PC-9 (cell line): ENCODE results near the gene GABARAPL1. TPM values are rescaled to one million over a fixed set of nuclear protein-coding genes. Genes with fewer than 3 reads are reported as not detected.

Experiments
- BruUV-seq: library from RNA; stranded (reverse); fragments of 400-500 nt; replicated peaks from 2 replicates; lab custom pipeline; 2021; lab: Mats Ljungman, UMichigan
- CTCF ChIA-PET: fragments of 300-600 bp; sonication (Branson Sonifier 250); formaldehyde crosslinking; loops from one replicate; lab custom pipeline; 2022; ENCODE audit warnings: antibody characterized with exemption; lab: Charles Lee
- POLR2A ChIA-PET: fragments of 300-600 bp; sonication (Branson Sonifier 250); formaldehyde crosslinking; loops from one replicate; lab custom pipeline; 2022; ENCODE audit warnings: antibody characterized with exemption; ENCODE audit not compliant: unreplicated experiment; lab: Charles Lee
- DNase-seq, 2 experiments: peaks; one replicate each; pipeline versions ENCODE4 v3.0.0 to v3.0.0-alpha.2; 2015 to 2022; ENCODE audit warnings: mixed read lengths in 1 of 2
- H2AFZ ChIP-seq: fragments of 200-600 bp; sonication (generic); 2 replicates; pipeline ENCODE4 v1.8.1; 2017; ENCODE audit warnings: antibody characterized with exemption
- H3F3A ChIP-seq: fragments of 200-600 bp; sonication (generic); 2 replicates; pipeline ENCODE4 v1.8.1; 2017; ENCODE audit warnings: antibody characterized with exemption, mild to moderate bottlenecking, low read depth; ENCODE audit not compliant: insufficient read depth
- H3K27ac ChIP-seq: fragments of 200-600 bp; sonication (generic); 2 replicates; pipeline ENCODE4 v1.6.1; 2016; ENCODE audit warnings: mixed run types
- H3K27me3 ChIP-seq: fragments of 200-600 bp; sonication (generic); 2 replicates; pipeline ENCODE4 v1.6.1; 2016; ENCODE audit warnings: low read depth, mixed run types; ENCODE audit not compliant: insufficient read depth
- H3K36me3 ChIP-seq: fragments of 200-600 bp; sonication (generic); 2 replicates; pipeline ENCODE4 v1.6.1; 2016; ENCODE audit warnings: low read depth, mixed run types
- H3K4me1 ChIP-seq: fragments of 200-600 bp; sonication (generic); replicated peaks from 2 replicates; pipeline ENCODE4 v1.6.1; 2016; ENCODE audit warnings: mixed run types; ENCODE audit not compliant: insufficient read depth
- H3K4me2 ChIP-seq: fragments of 200-600 bp; sonication (generic); 2 replicates; pipeline ENCODE4 v1.6.1; 2017; ENCODE audit warnings: mixed run types
- H3K4me3 ChIP-seq: fragments of 200-600 bp; sonication (generic); 2 replicates; pipeline ENCODE4 v1.6.1; 2016; ENCODE audit warnings: mixed run types
- H3K79me2 ChIP-seq: fragments of 200-600 bp; sonication (generic); 2 replicates; pipeline ENCODE4 v1.6.1; 2017; ENCODE audit warnings: low read depth, mixed run types
- H3K9me2 ChIP-seq: fragments of 200-600 bp; sonication (generic); 2 replicates; pipeline ENCODE4 v1.8.1; 2017; ENCODE audit warnings: mild to moderate bottlenecking; ENCODE audit not compliant: insufficient read depth
- H3K9me3 ChIP-seq: fragments of 200-600 bp; sonication (generic); 2 replicates; pipeline ENCODE4 v1.8.1; 2016; ENCODE audit warnings: low read depth; ENCODE audit not compliant: insufficient read depth
- H4K20me1 ChIP-seq: fragments of 200-600 bp; sonication (generic); 2 replicates; pipeline ENCODE4 v1.8.1; 2017; ENCODE audit not compliant: insufficient read depth
- EZH2 ChIP-seq: fragments of 200-600 bp; sonication (generic); IDR thresholded peaks from 2 replicates; pipeline ENCODE4 v1.8.0; 2017; ENCODE audit warnings: antibody characterized with exemption, low read depth
- intact Hi-C: fragments of 100-400 bp; cut with micrococcal nuclease; formaldehyde crosslinking; loops from one replicate; pipeline ENCODE4 v1.10.0; 2022; ENCODE audit not compliant: unreplicated experiment
- total RNA-seq: library from RNA; stranded (reverse); gene quantifications from 2 replicates; pipeline ENCODE4 v1.2.3, GENCODE V29; 2021
- TF ChIP-seq, protein P1 (sequence below): fragments of 200-600 bp; sonication (generic); conservative IDR thresholded peaks from 2 replicates; pipeline ENCODE4 v1.6.1; 2017; ENCODE audit warnings: mixed run types, antibody characterized with exemption, mild to moderate bottlenecking, moderate library complexity

GABARAPL1 gene
- total RNA-seq, 1 experiment from 2014 or later = 85.6 TPM

DNA sequence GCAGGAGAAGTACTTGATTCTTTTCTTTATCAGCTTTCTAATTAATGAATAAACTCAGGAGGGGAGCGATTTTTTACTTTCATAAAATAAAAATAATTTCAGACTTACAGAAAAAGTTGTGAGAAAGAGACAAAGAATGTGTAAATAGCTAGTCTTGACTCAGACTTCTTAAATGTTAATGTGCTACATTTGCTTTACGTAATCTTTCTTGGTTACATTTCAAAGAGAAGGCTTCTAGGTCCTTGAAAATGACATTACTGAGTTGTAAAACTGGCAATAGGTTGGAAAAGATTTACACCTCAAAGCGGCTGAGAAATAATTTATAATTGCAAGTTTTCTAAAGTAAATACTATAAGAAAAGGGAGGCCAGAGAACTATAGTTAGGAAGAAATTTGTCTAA, 28.6 kb downstream of the GABARAPL1 start:
- H3K4me2 ChIP-seq = no peak overlapping the region
- ChIA-PET POLR2A (interaction anchor here (0.5 kb wide), 1 partner anchor 45 kb away, joined by 14 read pairs; no protein-coding TSS in a partner anchor), CTCF (no interaction called here)
- intact Hi-C loops = no loop called here
- H3K27ac ChIP-seq = no peak overlapping the region
- no peaks in the 10 kb centered on the region for H3K27me3 ChIP-seq
- TF ChIP-seq EZH2 = no peak
- TF ChIP-seq, protein P1, sequence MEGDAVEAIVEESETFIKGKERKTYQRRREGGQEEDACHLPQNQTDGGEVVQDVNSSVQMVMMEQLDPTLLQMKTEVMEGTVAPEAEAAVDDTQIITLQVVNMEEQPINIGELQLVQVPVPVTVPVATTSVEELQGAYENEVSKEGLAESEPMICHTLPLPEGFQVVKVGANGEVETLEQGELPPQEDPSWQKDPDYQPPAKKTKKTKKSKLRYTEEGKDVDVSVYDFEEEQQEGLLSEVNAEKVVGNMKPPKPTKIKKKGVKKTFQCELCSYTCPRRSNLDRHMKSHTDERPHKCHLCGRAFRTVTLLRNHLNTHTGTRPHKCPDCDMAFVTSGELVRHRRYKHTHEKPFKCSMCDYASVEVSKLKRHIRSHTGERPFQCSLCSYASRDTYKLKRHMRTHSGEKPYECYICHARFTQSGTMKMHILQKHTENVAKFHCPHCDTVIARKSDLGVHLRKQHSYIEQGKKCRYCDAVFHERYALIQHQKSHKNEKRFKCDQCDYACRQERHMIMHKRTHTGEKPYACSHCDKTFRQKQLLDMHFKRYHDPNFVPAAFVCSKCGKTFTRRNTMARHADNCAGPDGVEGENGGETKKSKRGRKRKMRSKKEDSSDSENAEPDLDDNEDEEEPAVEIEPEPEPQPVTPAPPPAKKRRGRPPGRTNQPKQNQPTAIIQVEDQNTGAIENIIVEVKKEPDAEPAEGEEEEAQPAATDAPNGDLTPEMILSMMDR = no peak
- H3K79me2 ChIP-seq = no peaks in the 10 kb centered on the region
- H4K20me1 ChIP-seq = no peaks in the 10 kb centered on the region
- DNase-seq = no peak
- no peaks in the 10 kb centered on the region for H3K4me1 ChIP-seq
- no peaks in the 10 kb centered on the region for H3K9me2 ChIP-seq
- H3F3A ChIP-seq = no peaks in the 10 kb centered on the region
- no peak overlapping the region for H3K4me3 ChIP-seq
- H3K36me3 ChIP-seq = no peaks in the 10 kb centered on the region
- no TSS peak for BruUV-seq
- no peak overlapping the region for H2AFZ ChIP-seq
- H3K9me3 ChIP-seq = no peaks in the 10 kb centered on the region

DNA sequence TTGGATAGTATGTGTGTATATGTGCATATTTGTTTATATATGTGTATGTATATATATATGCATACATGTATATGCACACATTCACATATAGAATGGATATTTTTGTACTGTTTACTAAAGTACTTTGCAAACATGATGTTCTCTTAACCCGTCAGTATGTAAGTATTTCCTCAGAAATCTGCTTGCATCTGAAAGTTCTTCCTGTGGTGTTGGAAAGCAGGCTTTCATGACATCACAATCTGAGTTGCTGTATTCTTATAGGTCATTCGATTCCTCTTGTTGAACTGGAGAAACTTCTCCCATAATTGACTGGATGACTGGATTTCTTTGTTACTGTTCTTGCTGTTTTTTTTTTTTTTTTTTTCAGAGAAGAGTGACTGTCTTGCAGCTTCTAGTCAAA, 29.1 kb downstream of the GABARAPL1 start:
- no peak for DNase-seq
- H3K4me3 ChIP-seq = no peak overlapping the region
- POLR2A ChIA-PET = interaction anchor here (0.5 kb wide), 1 partner anchor 45 kb away, joined by 14 read pairs; no protein-coding TSS in a partner anchor
- H4K20me1 ChIP-seq = no peaks in the 10 kb centered on the region
- H3K4me1 ChIP-seq = no peaks in the 10 kb centered on the region
- intact Hi-C loops = no loop called here
- H3K36me3 ChIP-seq = no peaks in the 10 kb centered on the region
- no peaks in the 10 kb centered on the region for H3K79me2 ChIP-seq
- no peak overlapping the region for H2AFZ ChIP-seq
- TF ChIP-seq, protein P1 = no peak
- no peak for TF ChIP-seq EZH2
- BruUV-seq = no TSS peak
- no peaks in the 10 kb centered on the region for H3K9me2 ChIP-seq
- CTCF ChIA-PET = no interaction called here
- H3K27ac ChIP-seq = no peak overlapping the region
- H3F3A ChIP-seq = no peaks in the 10 kb centered on the region
- H3K4me2 ChIP-seq = no peak overlapping the region
- no peaks in the 10 kb centered on the region for H3K27me3 ChIP-seq
- no peaks in the 10 kb centered on the region for H3K9me3 ChIP-seq

DNA sequence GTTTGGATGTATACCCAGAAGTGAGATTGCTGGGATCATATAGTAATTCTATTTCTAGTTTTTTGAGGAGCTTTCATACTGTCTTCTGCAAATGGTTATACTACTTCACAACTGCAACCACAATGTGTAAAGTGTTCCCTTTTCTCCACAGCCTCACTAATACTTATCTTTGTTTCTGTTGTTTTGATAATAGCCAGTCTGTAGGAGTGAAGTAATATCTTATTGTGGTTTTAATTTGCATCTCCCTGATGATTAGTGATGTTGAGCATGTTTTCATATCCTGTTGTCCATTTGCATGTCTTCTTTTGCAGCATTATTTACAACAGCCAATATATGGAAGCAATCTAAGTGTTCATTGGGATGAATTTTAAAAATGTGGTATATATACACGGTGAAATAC, 29.9 kb downstream of the GABARAPL1 start:
- Histone ChIP-seq H2AFZ (no peak overlapping the region), H3K4me3 (no peak overlapping the region), H3K27me3 (no peaks in the 10 kb centered on the region), H3F3A (no peaks in the 10 kb centered on the region), H3K36me3 (no peaks in the 10 kb centered on the region), H3K4me1 (no peaks in the 10 kb centered on the region), H3K9me2 (no peaks in the 10 kb centered on the region), H3K27ac (no peak overlapping the region), H3K79me2 (no peaks in the 10 kb centered on the region), H3K4me2 (no peak overlapping the region), H4K20me1 (no peaks in the 10 kb centered on the region), H3K9me3 (no peaks in the 10 kb centered on the region)
- no peak for TF ChIP-seq EZH2
- TF ChIP-seq, protein P1 = no peak
- no peak for DNase-seq
- no TSS peak for BruUV-seq
- CTCF ChIA-PET = interaction anchor here (0.7 kb wide), 1 partner anchor 9 kb away, joined by 5 read pairs; no protein-coding TSS in a partner anchor
- POLR2A ChIA-PET = no interaction called here
- intact Hi-C loops = no loop called here
